Measurements from ENCODE around the gene VANGL2. TPM values are rescaled to one million over a fixed set of nuclear protein-coding genes. Genes with fewer than 3 reads are reported as not detected.

The VANGL2 gene
- polyA plus RNA-seq (2011; rRNA removed), result 3.9 and 4.5 TPM in 2 replicates
- polyA plus RNA-seq (2012; cell fraction: cytosol; rRNA removed), result 1.5 and 2.1 TPM in 2 replicates
- 3.7 and 4.6 TPM in 2 replicates for polyA plus RNA-seq (2012; cell fraction: nucleus; rRNA removed)
- polyA plus RNA-seq (2017; fragmentation: RNase III; extraction: RNeasy Plus Mini Kit Qiagen cat#74134 plus additional on column Dnase treatment), result 2.9 to 4.2 TPM (median 4.1 TPM) in 3 replicates
- 3.3 TPM in 2 replicates for polyA minus RNA-seq (2011; rRNA and poly(A)+ RNA removed)

DNA sequence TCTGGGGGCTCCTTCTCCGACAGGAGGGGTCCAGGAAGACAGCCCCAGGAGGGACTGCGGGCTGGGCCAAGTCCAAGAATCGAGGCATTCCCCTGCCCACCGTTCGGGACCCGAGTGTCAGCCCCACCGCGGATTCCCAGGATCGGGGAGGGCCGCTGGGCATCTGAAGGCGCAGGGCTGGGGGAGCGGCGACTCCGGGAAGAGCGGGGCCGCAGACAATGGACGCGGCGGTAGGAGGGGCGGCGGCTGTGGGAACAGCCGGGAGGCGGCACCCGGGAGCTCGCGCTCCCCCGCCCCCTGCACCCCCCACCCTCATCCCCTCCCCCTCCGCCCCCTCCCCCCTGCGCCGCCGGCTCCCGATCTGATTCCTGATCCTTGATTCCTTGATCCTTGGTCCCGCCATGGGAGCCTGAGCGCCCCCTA is at the start of gene VANGL2:
TSS of gene VANGL2 (plus strand) at position 342 of the 423 bp plus-strand sequence. CDS start 15,274 bp downstream, outside the sequence.
- FAIRE-seq (no peak), DNase-seq (ENCODE audit: low read depth in 1 of 2, low spot score in 1 of 2) (peak; percentile 62 to 69), ATAC-seq (peak; percentile 51 to 75; a peak in 3 of 6 replicates)
- peak within 1 kb of the TSS; percentile 80 to 90 for H3K27ac ChIP-seq
- no peak for TF ChIP-seq TFCP2L1 (CRISPR knock-in tag; IDR thresholded peaks at IDR 0.05)
- TF ChIP-seq JUN (IDR thresholded peaks at IDR 0.05), result peak in 1 of 2 experiments; percentile 56; a peak in 1 of 5 replicates
- TF ChIP-seq RFX5 (IDR thresholded peaks at IDR 0.05), result no peak
- peak; percentile 76 for TF ChIP-seq KDM5A (IDR thresholded peaks at IDR 0.05)
- peaks cover 18% of the 10 kb centered on the region; the same call in 2 of the 3 replicates for H3K4me1 ChIP-seq
- 6% methylated on average over 12 of the region's 34 CpGs for WGBS (ENCODE audit: missing lambda C conversion rate)
- CTCF ChIA-PET, result interaction anchor here (1.4 kb wide), 1 partner anchor 17 kb away, joined by 3 read pairs; no protein-coding TSS in a partner anchor
- peak within 1 kb of the TSS; percentile 93 for H3K4me2 ChIP-seq
- H3K9me3 ChIP-seq, result no peaks in the 10 kb centered on the region
- POLR2A ChIA-PET, result interaction anchor here (0.6 kb wide), 1 partner anchor 139 kb away, joined by 3 read pairs; no protein-coding TSS in a partner anchor
- peak within 1 kb of the TSS; percentile 75 for H3K4me3 ChIP-seq

DNA sequence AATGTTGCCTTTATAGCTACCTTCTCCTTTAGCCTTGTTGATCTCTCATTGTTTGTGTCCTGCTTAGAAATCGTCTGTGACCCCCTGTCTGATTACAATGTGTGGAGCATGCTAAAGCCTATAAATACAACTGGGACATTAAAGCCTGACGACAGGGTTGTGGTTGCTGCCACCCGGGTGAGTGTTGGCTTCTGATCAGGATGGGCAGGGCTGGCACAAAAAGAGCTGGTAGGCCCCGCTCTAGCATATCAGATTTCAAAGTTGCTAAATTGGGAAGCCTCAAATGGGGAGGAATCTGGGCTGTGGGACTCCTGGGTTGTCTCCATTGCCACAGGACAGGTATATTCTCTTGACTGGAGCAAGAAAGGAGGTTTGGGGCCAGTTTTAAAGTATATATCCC is 48.7 kb upstream of the VANGL2 start:
- 88% methylated on average over 4 of the region's 4 CpGs for WGBS (ENCODE audit: missing lambda C conversion rate)
- POLR2A ChIA-PET, result no interaction called here
- no peak for TF ChIP-seq EHF (CRISPR knock-in tag; IDR thresholded peaks at IDR 0.05)
- no peak for TF ChIP-seq MYC (IDR thresholded peaks at IDR 0.05; ENCODE audit: borderline replicate concordance, low read length)
- no peak overlapping the region for H3K4me3 ChIP-seq
- H3K27ac ChIP-seq, result no peak overlapping the region
- CTCF ChIA-PET, result interaction anchor here (1.4 to 7.5 kb wide), 3 partner anchors 11 to 62 kb away, joined by 3 to 54 read pairs (median 17); no protein-coding TSS in a partner anchor
- ATAC-seq (no peak), FAIRE-seq (no peak), DNase-seq (ENCODE audit: low read depth in 1 of 2, low spot score in 1 of 2) (no peak)
- H3K9me3 ChIP-seq, result no peaks in the 10 kb centered on the region
- no peak overlapping the region for H3K4me2 ChIP-seq
- no peaks in the 10 kb centered on the region for H3K4me1 ChIP-seq

DNA sequence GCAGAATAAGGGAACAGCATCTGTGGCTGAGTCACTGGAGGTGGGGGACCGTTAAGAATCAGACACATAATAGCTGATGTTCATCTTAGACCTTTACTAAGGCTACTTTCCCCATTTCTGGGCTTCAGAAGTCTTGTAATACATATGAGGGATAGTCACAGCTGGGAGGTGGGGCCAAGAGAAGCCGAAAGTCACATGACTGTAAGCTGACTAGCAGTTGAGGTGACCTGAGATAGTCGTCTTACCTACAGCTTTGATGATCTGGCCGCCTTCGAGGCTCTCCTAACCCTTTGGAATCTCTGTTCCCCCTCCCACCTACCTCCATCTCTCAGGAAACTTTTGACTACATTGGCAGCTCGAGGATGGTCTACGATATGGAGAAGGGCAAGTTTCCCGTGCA is 47.8 kb upstream of the VANGL2 start:
- 90% methylated on average over 8 of the region's 8 CpGs for WGBS (ENCODE audit: missing lambda C conversion rate)
- Histone ChIP-seq H3K4me2 (no peak overlapping the region), H3K27ac (no peak overlapping the region), H3K4me3 (no peak overlapping the region), H3K9me3 (no peaks in the 10 kb centered on the region), H3K4me1 (no peaks in the 10 kb centered on the region)
- DNase-seq (ENCODE audit: low read depth in 1 of 2, low spot score in 1 of 2), result no peak
- POLR2A ChIA-PET, result no interaction called here
- no peak for FAIRE-seq
- no peak for ATAC-seq
- CTCF ChIA-PET, result interaction anchor here (1.6 to 7.5 kb wide), 4 partner anchors 10 to 255 kb away, joined by 5 to 54 read pairs (median 20); no protein-coding TSS in a partner anchor
- TF ChIP-seq KDM5A (IDR thresholded peaks at IDR 0.05) (no peak), RARB (CRISPR knock-in tag; IDR thresholded peaks at IDR 0.05) (no peak), FOXS1 (CRISPR knock-in tag; IDR thresholded peaks at IDR 0.05) (no peak), ZNF302 (CRISPR knock-in tag; IDR thresholded peaks at IDR 0.05) (no peak), BHLHE40 (IDR thresholded peaks at IDR 0.05; ENCODE audit: low read depth, low read length) (no peak), RNF2 (IDR thresholded peaks at IDR 0.05; ENCODE audit: borderline replicate concordance, low read depth) (no peak), NPAS2 (CRISPR knock-in tag; IDR thresholded peaks at IDR 0.05; ENCODE audit: borderline replicate concordance) (no peak), EHMT2 (IDR thresholded peaks at IDR 0.05; ENCODE audit: low read depth) (no peak), SMC3 (IDR thresholded peaks at IDR 0.05) (no peak), MYC (IDR thresholded peaks at IDR 0.05; ENCODE audit: borderline replicate concordance, low read length) (no peak), FOSL2 (IDR thresholded peaks at IDR 0.05) (no peak), FOSL2 (CRISPR knock-in tag; IDR thresholded peaks at IDR 0.05) (no peak)
- TF ChIP-seq, protein P1, sequence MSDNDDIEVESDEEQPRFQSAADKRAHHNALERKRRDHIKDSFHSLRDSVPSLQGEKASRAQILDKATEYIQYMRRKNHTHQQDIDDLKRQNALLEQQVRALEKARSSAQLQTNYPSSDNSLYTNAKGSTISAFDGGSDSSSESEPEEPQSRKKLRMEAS (IDR thresholded peaks at IDR 0.05), result no peak
- TF ChIP-seq, protein P2, sequence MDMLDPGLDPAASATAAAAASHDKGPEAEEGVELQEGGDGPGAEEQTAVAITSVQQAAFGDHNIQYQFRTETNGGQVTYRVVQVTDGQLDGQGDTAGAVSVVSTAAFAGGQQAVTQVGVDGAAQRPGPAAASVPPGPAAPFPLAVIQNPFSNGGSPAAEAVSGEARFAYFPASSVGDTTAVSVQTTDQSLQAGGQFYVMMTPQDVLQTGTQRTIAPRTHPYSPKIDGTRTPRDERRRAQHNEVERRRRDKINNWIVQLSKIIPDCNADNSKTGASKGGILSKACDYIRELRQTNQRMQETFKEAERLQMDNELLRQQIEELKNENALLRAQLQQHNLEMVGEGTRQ (IDR thresholded peaks at IDR 0.05), result no peak

DNA sequence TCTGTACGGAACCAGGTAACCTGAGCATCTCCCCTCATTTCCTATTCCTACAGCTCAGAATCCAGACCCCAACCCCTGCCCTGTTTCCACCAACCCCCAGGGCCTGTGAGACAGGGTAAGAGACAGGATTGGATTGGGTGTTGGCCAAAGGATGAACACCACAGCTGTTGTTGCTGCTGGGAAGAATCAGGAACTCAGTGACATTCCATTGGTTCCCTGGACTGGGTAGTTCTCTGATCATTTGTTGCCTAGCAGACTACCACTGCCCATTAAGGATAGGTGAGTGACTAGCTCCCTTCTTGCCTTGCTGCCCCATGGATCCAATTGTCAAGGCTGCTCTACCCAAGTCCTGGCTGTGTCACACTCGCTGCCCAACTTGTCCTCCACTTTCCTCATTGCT is 47.1 kb upstream of the VANGL2 start:
- Histone ChIP-seq H3K4me1 (no peaks in the 10 kb centered on the region), H3K27ac (no peak overlapping the region), H3K9me3 (no peaks in the 10 kb centered on the region), H3K4me3 (no peak overlapping the region), H3K4me2 (no peak overlapping the region)
- FAIRE-seq (no peak), DNase-seq (ENCODE audit: low read depth in 1 of 2, low spot score in 1 of 2) (no peak), ATAC-seq (peak; percentile 48 to 61; a peak in 4 of 6 replicates)
- WGBS (ENCODE audit: missing lambda C conversion rate), result 87% methylated on average over 2 of the region's 2 CpGs
- TF ChIP-seq KDM5A (IDR thresholded peaks at IDR 0.05) (no peak), RFX5 (IDR thresholded peaks at IDR 0.05) (peak; percentile 93)
- CTCF ChIA-PET, result interaction anchor here (1.6 to 7.5 kb wide), 6 partner anchors 9 to 254 kb away, joined by 5 to 54 read pairs (median 15); partner anchors contain the start of genes COPA and NCSTN
- POLR2A ChIA-PET, result no interaction called here

Measured in A549 (cell line).